SW 1271 (cell line): ENCODE measurements around the gene FSTL1.

Experiments
- DNase-seq, 2 experiments: peaks; one replicate each; lab custom pipeline; 2025; lab: John Stamatoyannopoulos, UW

FSTL1 gene

DNA sequence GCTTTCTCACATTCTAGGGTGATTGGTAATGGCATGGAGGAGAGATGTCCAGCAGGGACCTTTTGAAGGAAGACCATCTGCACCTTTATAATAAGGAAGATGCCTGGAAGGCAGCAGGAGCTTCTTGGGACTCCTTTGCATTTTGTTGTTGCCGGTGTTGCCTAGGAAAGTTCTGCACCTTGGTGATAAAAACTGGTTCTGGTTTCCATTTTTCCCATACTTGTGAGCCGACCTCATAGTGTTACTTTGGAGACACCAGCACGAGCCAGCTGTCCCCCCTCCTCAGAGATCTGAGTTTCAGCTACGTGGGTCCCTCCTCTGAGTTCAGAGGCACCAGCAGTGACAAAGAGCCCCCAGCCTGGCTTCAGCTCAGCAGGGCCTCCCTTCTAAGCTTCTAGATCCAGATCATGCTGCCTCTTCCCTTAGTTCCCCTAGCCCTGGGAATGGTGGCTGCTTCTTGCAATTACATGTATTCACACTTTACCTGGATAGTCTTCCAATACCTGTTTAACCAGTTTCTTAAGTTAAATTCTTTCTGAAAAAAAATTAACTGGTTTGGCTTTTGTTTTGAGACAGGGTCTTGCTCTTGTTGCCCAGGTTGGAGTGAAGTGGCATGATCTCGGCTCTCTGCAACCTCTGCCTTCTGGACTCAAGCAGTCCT, 18.0 kb upstream of the FSTL1 start:
- no peak for DNase-seq

DNA sequence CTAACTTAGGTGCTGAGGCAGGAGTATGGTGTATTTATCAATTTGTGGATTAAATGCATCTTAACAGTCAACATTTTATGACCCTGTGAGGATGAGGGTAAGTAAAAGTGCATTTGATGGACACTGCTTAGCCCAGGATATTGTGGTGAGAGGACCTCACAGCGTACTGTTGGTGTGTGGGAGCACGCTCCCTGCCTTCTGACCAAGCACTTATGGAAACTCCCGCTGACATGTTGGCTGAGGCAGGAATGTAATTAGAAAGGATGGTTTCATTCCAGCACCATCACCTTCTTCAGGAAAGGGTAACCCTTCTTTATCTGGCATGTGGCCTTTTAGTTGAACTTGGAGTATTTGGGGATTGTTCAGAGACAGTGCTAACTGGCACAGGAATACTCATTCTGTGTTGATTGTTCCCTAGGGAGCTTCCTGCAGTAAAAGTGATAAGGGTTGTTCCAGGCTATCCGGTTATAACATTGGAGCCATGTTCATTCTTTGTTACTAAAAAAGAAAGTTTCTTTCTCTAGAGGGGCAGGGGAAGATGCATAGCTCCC, 11.7 kb upstream of the FSTL1 start:
- DNase-seq = no peak

DNA sequence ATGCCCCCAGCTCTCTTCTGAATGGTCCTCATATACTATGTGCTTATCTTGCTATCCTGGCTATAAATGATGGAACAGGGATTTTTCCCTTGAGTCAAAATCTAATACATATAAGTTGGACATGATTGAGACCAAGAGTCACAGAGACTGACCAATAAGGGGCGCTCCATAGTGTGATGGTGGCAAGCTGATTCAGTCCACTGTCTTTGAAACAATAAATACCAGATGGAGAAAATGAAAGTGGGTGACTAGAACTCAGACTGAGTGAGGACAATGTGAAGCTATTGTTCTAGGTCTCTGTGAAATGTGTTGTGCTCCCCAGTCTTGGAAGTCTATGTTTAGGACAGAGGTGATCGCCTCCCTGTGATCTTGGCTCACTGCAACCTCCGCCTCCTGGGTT, 10.6 kb upstream of the FSTL1 start:
- DNase-seq = no peak

DNA sequence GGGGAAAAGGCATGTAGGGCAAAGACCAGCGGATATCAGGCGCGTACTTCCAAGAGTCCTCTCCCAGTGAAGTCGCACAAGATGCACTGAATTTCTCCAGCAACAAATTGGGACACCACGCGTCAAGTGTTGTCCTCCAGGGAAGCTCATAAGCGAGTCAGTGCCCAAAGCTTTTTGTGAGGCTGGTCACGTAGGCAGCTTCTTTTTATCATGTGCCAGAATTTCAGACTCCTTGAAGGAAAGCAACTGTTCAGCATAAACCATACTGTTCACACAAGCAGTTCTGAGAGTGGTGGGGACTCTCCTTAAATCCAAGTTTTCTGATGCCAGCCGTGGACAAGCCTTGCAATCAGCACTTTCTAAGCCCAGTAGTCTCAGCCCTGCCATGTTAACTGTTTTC, 10.1 kb upstream of the FSTL1 start:
- DNase-seq = no peak

DNA sequence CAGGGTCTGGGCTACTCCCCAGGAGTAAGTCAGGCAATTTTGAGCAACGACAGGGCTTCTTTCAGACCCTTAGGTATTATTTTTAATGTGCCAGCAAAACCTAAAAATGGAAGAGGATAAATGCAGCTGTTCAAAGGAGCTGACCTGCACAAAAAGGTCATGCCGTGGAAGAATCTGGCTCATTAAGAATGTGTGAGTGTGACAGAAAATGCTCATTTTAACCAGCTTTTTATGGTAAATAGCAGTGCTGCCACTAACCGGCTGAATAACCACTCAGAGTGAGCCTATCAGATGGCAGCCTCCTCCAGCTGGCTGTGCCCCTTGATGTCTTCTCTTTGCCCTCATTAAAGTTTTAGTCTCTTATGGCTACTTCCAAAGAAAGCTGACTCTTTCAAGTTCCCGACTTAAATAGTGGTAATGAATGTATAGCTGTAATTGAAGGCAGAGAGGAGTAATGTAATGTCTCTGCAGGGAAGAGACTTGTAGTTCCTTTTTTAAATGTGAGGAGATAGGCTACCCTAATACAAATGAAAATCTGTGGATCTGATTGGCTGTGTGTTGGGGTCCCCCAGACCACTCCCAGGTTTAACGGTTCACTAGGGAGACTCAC, 9.5 kb upstream of the FSTL1 start:
- no peak for DNase-seq

DNA sequence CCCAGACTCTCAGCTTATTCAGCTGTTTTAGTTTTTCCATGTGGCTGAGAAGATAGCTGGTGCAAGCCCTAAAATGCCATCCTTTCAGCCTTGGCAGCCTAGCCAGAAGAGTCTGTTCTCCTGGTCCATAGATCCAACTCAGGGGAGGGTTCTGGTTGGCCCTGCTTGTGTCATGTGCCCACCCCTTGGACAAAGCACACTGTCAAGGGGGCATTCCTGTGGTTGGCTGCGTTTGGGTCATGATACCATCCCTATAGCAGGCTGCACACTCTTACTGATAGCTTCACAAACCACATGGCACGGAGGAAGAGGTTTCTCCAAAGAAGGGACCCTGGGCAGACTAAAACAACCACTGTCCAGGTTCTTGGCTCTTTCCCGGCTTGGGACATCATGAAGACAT, 8.4 kb upstream of the FSTL1 start:
- no peak for DNase-seq

DNA sequence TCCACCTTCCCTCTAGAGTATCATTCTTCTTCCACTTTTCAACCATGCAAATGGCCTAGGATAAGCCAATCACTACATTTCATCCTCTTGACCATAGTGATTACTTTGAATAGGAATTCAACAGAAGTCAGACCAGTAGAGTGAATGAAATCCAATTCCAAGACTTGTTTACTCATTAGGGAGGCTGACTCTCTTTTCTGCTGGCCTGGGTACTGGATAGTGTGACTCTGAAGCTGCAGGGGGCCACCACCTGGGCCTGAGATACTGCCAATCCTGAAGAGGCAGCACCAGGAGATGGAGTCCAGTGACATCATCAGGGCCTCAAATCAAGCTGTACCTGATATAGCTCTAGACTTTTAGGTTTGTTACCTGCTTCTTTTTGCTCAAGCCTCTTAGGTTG, 7.0 kb upstream of the FSTL1 start:
- no peak for DNase-seq

DNA sequence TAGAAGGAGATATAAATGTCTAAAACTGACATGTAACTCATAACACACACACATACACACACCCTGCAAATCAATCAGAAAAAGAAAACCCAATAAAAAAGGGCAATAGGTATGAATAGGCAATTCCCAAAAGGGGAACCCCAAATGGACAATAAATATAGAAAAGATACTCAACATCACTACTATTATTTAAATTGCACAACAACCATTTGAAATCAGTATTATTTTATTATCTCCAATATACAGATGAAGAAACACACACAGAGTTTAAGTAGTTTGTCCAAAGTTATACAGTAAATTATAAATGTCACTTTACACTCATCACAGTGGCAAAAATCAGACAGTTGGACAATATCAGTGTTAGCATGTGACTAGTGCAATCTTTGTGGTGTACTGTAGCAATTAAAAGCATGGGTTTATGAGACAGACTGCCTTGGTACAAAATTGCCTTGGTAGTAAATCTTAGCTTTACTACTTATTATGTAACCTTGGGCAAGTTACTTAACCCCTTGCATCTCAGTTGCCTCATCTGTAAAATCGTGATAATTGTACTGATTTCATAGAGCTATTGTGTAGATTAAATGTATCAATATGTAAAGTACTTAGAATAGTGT, 3.4 kb upstream of the FSTL1 start:
- DNase-seq = no peak

DNA sequence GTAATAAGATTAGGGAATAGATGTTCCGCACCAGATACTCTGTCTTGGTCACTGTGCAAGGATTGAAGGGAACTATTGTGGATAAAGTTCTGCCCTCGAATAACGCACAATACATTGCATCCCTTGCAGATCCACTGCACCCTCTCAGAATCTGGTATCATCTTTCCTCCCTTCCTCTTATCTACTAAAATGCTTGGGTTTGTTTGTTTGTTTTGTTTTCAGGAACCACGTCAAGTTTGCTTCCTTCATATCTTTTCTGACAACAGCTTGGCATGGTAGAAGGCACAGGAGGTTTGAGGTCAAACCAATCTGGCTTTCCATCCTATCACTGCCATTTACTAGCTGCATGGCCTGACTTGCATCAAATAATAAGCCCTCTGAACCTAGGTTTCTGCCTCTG, 2.0 kb upstream of the FSTL1 start:
- DNase-seq = no peak

DNA sequence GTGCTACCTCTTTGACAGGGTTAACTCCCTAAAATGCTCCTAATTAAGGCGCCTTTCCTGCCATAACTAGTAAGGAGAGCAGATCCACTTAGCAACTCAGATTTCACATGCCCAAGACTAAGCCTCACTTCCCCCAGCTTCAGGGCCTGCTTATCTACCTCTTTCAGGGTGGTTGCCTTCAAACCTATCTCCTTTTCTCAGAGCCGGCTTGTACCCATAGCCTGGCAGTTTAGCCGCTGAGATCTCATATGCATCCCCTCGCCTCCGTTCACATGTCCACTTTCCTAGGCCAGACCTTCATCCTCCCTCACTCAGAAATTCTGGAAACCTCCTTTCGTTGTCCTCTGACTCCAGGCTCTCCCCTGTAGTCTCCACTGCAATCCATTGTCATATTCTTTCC, 1.0 kb upstream of the FSTL1 start:
- no peak for DNase-seq

DNA sequence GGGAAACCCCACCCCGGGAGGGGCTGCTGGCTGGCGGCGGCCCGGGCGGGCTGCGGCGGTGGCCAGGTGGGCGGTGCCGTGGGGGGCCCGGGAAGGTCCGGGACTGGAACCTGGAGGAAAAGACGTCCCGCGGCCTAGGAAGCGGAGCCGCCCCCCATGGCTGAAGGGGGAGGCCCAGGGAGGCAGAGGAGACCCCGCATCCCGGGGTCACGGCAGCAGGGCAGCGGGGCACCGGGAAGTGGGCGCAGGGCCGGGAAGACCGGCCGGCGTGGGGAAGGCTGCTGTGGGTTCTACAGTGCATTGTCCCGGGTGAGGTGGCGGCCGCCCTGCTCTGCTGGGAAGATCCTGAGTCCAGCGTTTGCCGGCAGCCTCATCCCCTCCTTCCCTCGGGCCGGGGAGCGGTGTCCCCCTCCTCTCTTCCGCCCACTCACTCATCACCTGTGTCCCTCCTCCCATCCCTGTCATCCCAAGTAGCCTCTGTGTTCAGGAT, 525 bp upstream of the FSTL1 start:
- DNase-seq = no peak

DNA sequence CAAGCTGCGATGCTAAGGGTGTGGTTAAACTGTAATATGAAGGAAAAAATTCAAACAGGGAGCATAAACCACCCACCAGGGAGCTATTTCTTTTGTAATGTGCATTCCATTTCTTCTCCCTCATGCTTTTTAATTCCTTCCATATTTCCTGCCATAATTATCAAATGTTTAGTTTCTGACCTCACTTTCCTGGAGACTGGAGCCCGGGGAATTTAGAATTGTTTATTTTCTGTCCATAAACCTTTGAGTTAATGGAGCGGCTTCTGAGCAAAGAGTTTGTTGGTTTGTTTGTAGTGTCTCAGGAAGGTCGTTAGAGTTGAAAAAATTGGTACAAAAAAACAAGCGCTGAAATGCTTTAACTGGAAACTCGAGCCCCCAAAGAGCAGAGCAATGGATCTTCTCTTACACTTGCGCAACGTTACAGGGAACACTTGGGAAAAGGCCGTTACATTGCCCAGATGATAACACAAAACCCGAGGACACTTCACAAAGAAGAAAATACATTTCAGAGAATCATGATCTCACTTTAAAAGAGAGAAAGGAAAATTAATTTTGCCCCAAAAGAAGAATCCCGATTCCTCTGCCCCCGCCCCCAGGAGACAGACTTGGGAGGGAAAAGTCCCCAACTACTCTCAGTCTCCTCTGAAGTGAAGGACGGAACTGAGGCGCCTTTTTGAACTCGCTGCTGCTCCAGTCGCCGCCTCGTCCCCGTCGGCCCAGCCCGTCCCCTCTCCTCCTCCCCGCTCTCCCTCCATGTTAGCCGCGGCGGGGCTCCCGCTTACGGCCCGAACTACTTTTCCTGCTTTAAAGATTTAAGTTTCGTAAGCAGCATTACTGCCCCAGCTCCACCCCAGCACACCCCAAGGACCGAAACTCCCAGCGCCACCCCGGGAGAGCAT, 842 bp downstream of the FSTL1 start:
- DNase-seq = no peak

DNA sequence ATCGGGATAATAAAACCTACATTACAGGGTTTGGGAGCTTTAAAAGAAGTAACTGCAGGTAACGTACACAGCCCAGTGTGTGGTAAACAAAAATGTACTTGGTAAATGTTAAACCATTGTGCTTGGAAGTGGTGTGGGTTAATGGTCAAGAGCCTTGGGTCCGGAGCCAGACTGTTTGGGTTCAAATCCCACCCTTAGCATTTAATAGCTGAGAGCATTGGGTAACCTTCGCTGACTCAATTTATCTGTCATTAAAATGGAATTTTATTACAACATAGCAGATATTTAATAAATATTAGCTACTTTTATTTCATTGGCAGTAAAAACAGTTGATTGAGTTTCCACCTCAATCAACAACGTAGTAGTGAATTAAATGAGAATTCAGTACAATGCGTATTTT, 1.5 kb downstream of the FSTL1 start:
- DNase-seq = no peak

DNA sequence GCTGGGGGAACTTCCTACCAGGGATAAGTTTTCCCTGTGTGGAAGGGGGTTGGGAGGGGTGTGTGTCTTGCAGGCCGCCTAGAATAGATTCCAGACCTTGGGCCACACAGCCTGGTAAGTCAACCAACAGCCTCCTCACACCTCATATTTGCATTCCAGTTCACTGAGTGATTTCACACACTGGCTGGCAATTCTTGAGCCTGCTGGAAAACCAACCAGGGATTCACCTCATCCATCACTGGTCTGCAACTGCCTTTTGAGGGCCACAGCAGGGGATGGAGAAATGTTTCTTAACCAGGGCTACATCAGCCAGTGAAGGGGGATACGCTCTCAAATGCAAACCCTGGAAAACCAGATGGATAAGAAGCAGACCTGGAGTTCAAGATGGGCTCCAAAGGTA, 2.0 kb downstream of the FSTL1 start:
- no peak for DNase-seq

DNA sequence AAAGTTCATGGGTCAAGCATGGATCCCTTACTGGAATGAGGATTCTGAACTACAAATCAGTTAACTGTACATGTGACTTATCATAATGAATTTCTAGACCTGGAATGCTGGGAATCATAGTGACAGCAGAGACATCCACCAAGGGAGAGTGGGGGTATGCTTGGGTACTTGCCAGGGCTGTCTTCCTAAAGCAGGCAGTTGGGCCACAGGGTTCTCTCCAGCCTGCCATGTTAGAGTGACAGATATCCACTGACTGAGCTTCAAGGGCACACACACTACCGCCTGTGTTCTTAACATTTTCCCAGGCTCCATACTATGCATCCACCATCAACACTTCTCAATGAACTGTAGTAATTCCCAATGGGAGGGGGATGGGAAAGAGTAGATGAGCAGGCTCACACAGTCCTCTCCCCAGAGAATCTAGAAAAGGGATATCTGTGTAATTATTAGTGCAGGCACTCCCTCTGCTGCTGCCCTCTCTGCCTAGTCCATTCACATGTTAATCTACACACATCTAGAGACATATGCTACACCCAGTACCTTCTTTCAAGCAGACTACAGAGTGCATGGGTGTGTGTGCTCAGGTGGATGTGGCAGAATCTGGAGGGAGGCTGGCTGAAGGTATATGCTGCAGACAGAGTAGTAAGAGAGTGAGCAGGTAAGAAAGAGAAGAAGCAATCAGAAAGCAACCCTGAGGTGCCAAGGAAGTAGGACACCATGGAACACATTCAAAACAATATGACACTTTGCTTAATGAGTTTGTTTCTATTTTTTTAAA, 3.7 kb downstream of the FSTL1 start:
- DNase-seq = no peak

DNA sequence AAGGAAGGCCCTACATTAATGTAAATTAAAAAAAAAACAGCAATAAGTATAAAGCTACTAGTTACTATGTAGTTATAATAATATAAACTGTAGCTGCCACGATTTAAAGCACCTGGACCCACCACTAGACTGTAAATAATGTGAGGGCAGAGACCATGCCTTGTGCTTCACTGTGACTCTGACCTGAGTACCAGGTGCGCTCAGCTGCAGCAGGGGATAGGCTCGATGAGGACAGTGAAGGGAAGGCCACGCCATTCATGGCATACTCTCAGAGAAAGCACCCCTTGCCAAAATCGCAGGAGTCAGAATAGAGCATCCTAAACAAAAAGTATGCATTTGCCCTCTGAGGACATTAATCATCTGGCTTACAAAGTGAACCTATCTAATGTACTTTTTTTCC, 5.1 kb downstream of the FSTL1 start:
- no peak for DNase-seq

DNA sequence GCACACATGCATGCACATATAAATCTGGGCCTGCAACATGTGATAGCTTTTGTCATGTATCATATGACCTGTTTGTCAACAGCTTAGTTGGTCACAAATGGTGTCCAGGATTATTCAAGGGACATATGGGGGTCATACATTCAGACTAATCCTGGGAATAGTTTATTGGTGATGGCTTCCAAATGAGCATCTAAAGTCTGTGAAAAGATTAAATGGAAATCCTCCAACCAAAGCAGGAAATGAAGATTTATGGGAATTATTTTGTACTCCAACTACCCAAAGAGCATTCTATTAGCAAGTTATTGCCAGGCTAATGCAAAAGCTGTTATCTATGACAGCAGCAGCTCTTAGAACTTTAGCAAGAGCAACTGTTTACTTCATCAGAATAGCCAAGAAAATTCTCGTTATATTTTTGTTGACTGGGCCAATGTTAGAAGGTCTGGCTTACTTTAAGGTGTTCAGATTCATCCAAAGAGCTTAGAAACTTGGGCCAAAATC, 7.1 kb downstream of the FSTL1 start:
- no peak for DNase-seq

DNA sequence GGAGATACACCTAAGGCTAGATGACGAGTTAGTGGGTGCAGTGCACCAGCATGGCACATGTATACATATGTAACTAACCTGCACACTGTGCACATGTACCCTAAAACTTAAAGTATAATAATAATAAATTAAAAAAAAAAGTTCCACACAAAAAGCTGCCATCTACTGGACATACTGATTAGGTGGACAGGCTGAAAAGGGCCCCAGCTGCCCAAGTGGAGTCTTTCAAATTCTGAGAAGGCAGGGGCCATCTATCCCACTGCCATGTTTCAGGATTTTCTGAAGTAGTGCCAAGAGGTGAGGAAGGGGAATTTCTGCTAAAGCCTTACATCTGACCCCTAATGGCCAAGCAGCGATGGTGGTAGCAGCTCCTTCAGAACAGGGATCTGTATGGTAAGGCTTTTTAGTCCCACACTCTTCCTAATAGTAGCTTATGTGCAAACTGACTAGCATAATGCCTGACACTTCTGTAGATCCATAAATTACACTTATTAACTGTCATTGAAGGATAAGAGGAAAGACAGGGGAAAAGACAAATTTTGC, 7.7 kb downstream of the FSTL1 start:
- no peak for DNase-seq

DNA sequence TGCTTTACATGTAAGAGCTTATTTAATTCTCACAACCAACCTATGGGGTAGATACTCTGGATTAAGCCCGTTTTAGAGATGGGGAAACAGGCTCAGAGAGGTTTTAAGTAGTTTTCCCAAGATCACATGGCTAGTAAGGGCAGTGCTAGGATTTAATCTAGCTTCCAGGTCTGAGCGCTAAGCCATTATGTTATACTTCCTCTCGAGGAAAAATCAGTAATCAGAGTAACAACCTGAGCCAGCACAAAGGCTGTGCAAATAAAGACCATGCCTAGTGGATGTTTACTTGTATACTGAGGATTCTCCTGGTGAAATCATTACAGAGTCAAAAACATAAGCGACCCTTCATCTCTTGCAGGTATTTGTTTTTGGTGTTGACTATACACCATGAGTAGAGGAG, 9.0 kb downstream of the FSTL1 start:
- DNase-seq = no peak

DNA sequence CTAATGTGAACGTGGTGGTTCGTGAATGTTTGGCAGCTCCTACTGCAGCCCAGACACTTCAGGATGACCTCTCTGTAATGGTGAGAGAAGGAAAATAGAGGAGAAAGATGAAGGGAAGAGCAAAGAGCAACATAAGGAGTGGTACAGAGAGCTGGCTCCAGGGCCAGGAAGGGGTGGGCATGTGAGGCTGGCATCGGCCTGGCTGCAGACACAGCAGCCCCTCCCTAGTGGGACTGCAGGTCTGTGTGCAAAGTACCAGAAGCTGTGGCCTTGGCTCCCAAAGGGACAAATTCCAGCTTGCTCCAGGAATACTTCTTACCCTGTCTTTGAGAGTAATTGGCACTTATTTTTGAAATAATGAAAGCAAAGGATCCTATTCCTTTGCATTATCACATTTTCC, 10.0 kb downstream of the FSTL1 start:
- no peak for DNase-seq
